Endothelial cell of umbilical vein (primary cell): ENCODE results near the gene CAPN15. TPM values are rescaled to one million over a fixed set of nuclear protein-coding genes. Genes with fewer than 3 reads are reported as not detected.

Experiments
- BruUV-seq: library from RNA; stranded (reverse); fragments of 400-500 nt; replicated peaks from 2 replicates; lab custom pipeline; 2021; lab: Mats Ljungman, UMichigan
- CTCF ChIA-PET: fragments of 300-600, 350-600 bp; sonication (Branson Sonifier 250); formaldehyde crosslinking; loops from one replicate; lab custom pipeline; 2021; ENCODE audit warnings: antibody characterized with exemption, inconsistent platforms; lab: Charles Lee
- POLR2A ChIA-PET: fragments of 300-600, 350-600 bp; sonication (Branson Sonifier 250); formaldehyde crosslinking; loops from one replicate; lab custom pipeline; 2021; ENCODE audit warnings: antibody characterized with exemption, inconsistent platforms; lab: Charles Lee
- DNase-seq: peaks from one replicate; pipeline ENCODE4 v3.0.0-alpha.2; 2011; ENCODE audit warnings: low read depth, low spot score
- FAIRE-seq: peaks from 2 replicates; lab custom pipeline; 2011; peaks lifted over from hg19 to GRCh38; lab: Jason Lieb, UNC
- H2AFZ ChIP-seq: 2 replicates; pipeline ENCODE4 v1.6.0; 2012; ENCODE audit warnings: low read depth, low read length, control low read depth, inconsistent platforms
- H3K27ac ChIP-seq: 2 replicates; pipeline ENCODE4 v1.5.1; 2011; ENCODE audit warnings: low read depth, mild to moderate bottlenecking, control low read depth, low read length, moderate library complexity; ENCODE audit not compliant: insufficient read depth
- H3K27me3 ChIP-seq, 2 experiments: 2 replicates each; pipeline versions ENCODE4 v1.6.0 to v1.6.1; 2011; ENCODE audit warnings: low read length in 2 of 2, mixed read lengths in 1 of 2; ENCODE audit not compliant: control insufficient read depth in 2 of 2, insufficient read depth in 2 of 2
- H3K36me3 ChIP-seq, 2 experiments: 2 replicates in 1 of 2; 3 replicates in 1 of 2; pipeline ENCODE4 v1.5.1; 2011; ENCODE audit warnings: low read length in 2 of 2, mild to moderate bottlenecking in 1 of 2, moderate library complexity in 1 of 2; ENCODE audit not compliant: control insufficient read depth in 2 of 2, insufficient read depth in 2 of 2; ENCODE audit errors: extremely low read depth in 1 of 2
- H3K4me1 ChIP-seq: 3 replicates; pipeline ENCODE4 v1.5.1; 2011; ENCODE audit warnings: mild to moderate bottlenecking, low read length; ENCODE audit not compliant: control insufficient read depth, insufficient read depth; ENCODE audit errors: extremely low read depth
- H3K4me2 ChIP-seq: 2 replicates; pipeline ENCODE4 v1.6.1; 2011; ENCODE audit warnings: low read length, control low read depth, mixed read lengths; ENCODE audit not compliant: insufficient read depth
- H3K4me3 ChIP-seq, 3 experiments: fragments of 200-600 bp in 1 of 3; sonication (generic), shearing (Covaris generic) in 1 of 3; replicated peaks in 1 of 3; 2 replicates each; pipeline ENCODE4 v1.5.1; 2011 to 2016; ENCODE audit warnings: control low read depth in 3 of 3, low read length in 3 of 3, mild to moderate bottlenecking in 2 of 3, inconsistent platforms in 1 of 3, low read depth in 1 of 3, moderate library complexity in 1 of 3; ENCODE audit not compliant: insufficient read depth in 1 of 3
- H3K79me2 ChIP-seq: 2 replicates; pipeline ENCODE4 v1.6.0; 2012; ENCODE audit warnings: low read length, inconsistent platforms; ENCODE audit not compliant: control insufficient read depth, insufficient read depth
- H3K9ac ChIP-seq: replicated peaks from 2 replicates; pipeline ENCODE3; 2011; ENCODE audit warnings: low read length, control low read depth; ENCODE audit not compliant: insufficient read depth; ENCODE audit errors: extremely low read depth
- H3K9me1 ChIP-seq: replicated peaks from 3 replicates; pipeline ENCODE4 v1.6.0; 2011; ENCODE audit warnings: mild to moderate bottlenecking, low read length; ENCODE audit not compliant: control insufficient read depth, insufficient read depth; ENCODE audit errors: extremely low read depth
- H3K9me3 ChIP-seq: replicated peaks from 2 replicates; pipeline ENCODE4 v1.5.1; 2012; ENCODE audit warnings: low read length, inconsistent platforms; ENCODE audit not compliant: control insufficient read depth, insufficient read depth
- H4K20me1 ChIP-seq: replicated peaks from 2 replicates; pipeline ENCODE3; 2011; ENCODE audit warnings: mild to moderate bottlenecking, low read length; ENCODE audit not compliant: control insufficient read depth, insufficient read depth; ENCODE audit errors: extremely low read depth
- CTCF ChIP-seq, 2 donors: IDR thresholded peaks; 1 replicate in 1 of 2; 2 replicates in 1 of 2; pipeline ENCODE4 v1.5.1; 2011; ENCODE audit warnings: low read length in 2 of 2, mild to moderate bottlenecking in 2 of 2, moderate library complexity in 2 of 2, control low read depth in 1 of 2, inconsistent platforms in 1 of 2, low read depth in 1 of 2; ENCODE audit not compliant: insufficient read depth in 1 of 2; ENCODE audit errors: extremely low read depth in 1 of 2
- EZH2 ChIP-seq: IDR thresholded peaks from 2 replicates; pipeline ENCODE4 v1.6.1; 2012; ENCODE audit warnings: borderline replicate concordance, low read depth, mild to moderate bottlenecking, moderate library complexity, low read length, inconsistent platforms; ENCODE audit not compliant: severe bottlenecking
- FOS ChIP-seq: IDR thresholded peaks from 2 replicates; pipeline ENCODE4 v1.6.1; 2011; ENCODE audit warnings: mild to moderate bottlenecking, low read length, moderate library complexity, borderline replicate concordance; ENCODE audit not compliant: insufficient read depth
- GATA2 ChIP-seq: IDR thresholded peaks from 2 replicates; pipeline ENCODE4 v1.7.0; 2011; ENCODE audit warnings: low read depth, mild to moderate bottlenecking, moderate library complexity, mixed read lengths, low read length; ENCODE audit not compliant: insufficient read length, insufficient read depth
- JUN ChIP-seq: IDR thresholded peaks from 2 replicates; pipeline ENCODE4 v1.6.1; 2011; ENCODE audit warnings: borderline replicate concordance, low read depth; ENCODE audit not compliant: insufficient read length, insufficient read depth
- MAX ChIP-seq: IDR thresholded peaks from 2 replicates; pipeline ENCODE4 v1.6.1; 2011; ENCODE audit not compliant: insufficient read depth, insufficient read length
- MYC ChIP-seq: IDR thresholded peaks from one replicate; pipeline ENCODE4 v1.6.1; 2011; ENCODE audit warnings: mild to moderate bottlenecking, low read depth, low read length
- POLR2A ChIP-seq: IDR thresholded peaks from 2 replicates; pipeline ENCODE4 v1.6.1; 2012; ENCODE audit warnings: low read depth, mild to moderate bottlenecking, control low read depth, low read length
- POLR2AphosphoS5 ChIP-seq: IDR thresholded peaks from 2 replicates; pipeline ENCODE4 v1.6.1; 2012; ENCODE audit warnings: low read depth, mild to moderate bottlenecking, control low read depth, low read length, moderate library complexity; ENCODE audit not compliant: insufficient read depth
- dilution Hi-C: fragments of 300-500 bp; cut with MboI; formaldehyde crosslinking; loops from one replicate; pipeline ENCODE4 v1.15.0; 2019; ENCODE audit warnings: low sequenced_read_pairs; ENCODE audit not compliant: extremely low pct_ligation_motif_present
- intact Hi-C: fragments of 100-400 bp; cut with micrococcal nuclease; formaldehyde crosslinking; loops from one replicate; pipeline ENCODE4 v1.10.0; 2022
- polyA plus RNA-seq, 4 experiments: library from polyadenylated mRNA; depleted of rRNA in 3 of 4; stranded (reverse) in 3 of 4; unstranded in 1 of 4; fragments of >200 nt; gene quantifications; 2 replicates each; pipeline versions ENCODE4 v1.2.1 to v1.2.3, GENCODE V29; 2011 to 2012; ENCODE audit warnings: missing spikeins in 1 of 4
- total RNA-seq: library from RNA; stranded (reverse); gene quantifications from 2 replicates; pipeline ENCODE4 v1.2.3, GENCODE V29; 2021

Gene CAPN15
- total and polyA plus RNA-seq, 2 donors (not counting 3 experiments of a cell fraction or from before 2014, with no cell fraction given): 33.9 to 65.0 TPM

- Histone ChIP-seq H2AFZ (no peak overlapping the region), H3K9ac (no peak overlapping the region), H3K9me3 (no peaks in the 10 kb centered on the region), H4K20me1 (no peaks in the 10 kb centered on the region), H3K79me2 (no peaks in the 10 kb centered on the region), H3K27me3 (peaks cover 14 to 19% of the 10 kb centered on the region in 2 experiments), H3K36me3 (no peaks in the 10 kb centered on the region), H3K27ac (no peak overlapping the region), H3K4me1 (peaks cover 6% of the 10 kb centered on the region), H3K9me1 (no peaks in the 10 kb centered on the region), H3K4me3 (no peak overlapping the region), H3K4me2 (no peak overlapping the region)
- ChIA-PET CTCF (no interaction called here), POLR2A (interaction anchor here (0.5 kb wide), 1 partner anchor 170 kb away, joined by 4 read pairs; no protein-coding TSS in a partner anchor)
- TF ChIP-seq JUN: no peak
- TF ChIP-seq FOS: no peak
- no peak for TF ChIP-seq POLR2AphosphoS5
- no peak for TF ChIP-seq MAX
- no peak for TF ChIP-seq MYC
- TF ChIP-seq EZH2: no peak
- TF ChIP-seq CTCF (IDR thresholded peaks at IDR 0.05; ENCODE audit: extremely low read depth in 1 of 2, insufficient read depth in 1 of 2, low read depth in 1 of 2, low read length in 2 of 2): no peak
- TF ChIP-seq GATA2: no peak
- TF ChIP-seq POLR2A: no peak
- dilution Hi-C loops: no loop called here
- no TSS peak for BruUV-seq
- intact Hi-C loops: no loop called here
- FAIRE-seq (no peak), DNase-seq (no peak)
These were observed 30.9 kb downstream of the CAPN15 start for GRCh38 chr16:558298-559020.
